SHP77 (cell line): Measurements from ENCODE around the gene CHSY1.

ENCODE experiments used
- DNase-seq, 2 experiments: peaks; one replicate each; lab custom pipeline; 2025; lab: John Stamatoyannopoulos, UW

CHSY1 gene

GRCh38 chr15:101267320-101268104 is 15.7 kb upstream of the CHSY1 start:
- DNase-seq: no peak

DNA sequence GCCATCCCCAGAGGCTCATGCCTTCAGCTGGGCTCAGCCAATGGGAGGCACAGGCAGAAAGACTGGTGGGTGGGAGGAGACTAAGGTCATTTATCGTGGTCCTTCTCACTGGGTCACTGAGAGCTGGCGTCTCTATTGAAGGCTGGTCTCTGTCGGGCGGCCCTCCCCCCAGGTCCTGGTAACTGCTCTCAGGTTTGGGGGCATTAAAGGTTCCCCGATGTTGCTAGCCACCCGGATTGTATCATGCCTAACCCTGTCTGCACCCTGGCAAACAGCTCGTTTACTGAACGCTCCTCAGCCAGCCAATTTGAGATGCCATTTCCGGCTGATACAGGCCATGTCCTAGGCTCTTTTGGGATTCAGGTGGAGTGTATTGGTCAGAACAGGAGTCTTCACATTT is 14.9 kb upstream of the CHSY1 start:
- no peak for DNase-seq

- DNase-seq: no peak
Measured at GRCh38 chr15:101266034-101266433, 14.2 kb upstream of the CHSY1 start.

DNA sequence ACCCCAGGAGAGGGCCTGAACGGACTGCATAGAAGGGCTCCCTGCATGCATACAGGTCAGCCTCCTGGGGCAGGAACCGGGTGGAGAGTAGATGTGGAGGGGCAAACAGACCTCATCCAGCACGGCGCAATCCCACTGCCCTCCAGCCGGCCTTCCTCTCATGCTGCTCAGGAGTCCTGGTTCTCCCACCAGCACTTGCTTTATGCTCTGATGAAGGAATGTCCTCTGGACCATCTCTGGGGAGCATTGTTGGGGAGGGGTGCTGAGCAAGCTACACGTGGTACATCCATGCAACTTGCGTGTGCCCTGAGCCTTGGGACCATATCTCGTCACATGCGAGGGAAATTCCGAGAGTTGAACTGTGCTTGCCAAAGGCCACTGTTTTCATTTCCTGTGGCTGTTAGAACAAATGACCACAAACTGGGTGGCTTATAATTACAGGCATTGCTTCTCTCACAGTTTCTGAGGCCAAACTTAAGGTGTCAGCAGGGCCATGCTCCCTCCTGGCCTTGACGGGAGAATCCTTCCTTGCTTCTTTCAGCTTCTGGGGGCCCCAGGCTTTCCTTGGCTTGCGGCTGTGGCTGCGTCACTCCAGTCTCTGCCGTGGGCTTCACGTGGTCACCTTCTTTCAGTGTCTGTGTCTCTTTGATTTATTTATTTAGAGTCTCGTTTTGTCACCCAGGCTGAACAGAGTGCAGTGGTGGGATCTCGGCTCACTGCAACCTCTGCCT is 13.2 kb upstream of the CHSY1 start:
- no peak for DNase-seq

DNA sequence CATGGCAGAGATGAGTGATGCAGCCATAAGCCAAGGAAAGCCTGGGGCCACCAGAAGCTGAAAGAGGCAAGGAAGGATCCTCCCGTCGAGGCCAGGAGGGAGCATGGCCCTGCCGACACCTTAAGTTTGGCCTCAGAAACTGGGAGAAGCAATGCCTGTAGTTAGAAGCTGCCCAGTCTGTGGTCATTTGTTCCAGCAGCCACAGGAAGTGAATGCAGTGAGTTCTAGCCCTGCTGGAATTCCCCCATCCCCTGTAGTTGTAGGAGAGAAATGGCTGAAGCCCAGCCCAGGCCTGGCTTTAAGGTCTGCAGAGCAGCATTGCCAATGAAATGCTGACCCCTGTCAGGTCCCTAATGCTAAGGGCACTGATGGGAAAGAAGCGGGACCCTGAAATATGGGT is 12.2 kb upstream of the CHSY1 start:
- DNase-seq: no peak

DNA sequence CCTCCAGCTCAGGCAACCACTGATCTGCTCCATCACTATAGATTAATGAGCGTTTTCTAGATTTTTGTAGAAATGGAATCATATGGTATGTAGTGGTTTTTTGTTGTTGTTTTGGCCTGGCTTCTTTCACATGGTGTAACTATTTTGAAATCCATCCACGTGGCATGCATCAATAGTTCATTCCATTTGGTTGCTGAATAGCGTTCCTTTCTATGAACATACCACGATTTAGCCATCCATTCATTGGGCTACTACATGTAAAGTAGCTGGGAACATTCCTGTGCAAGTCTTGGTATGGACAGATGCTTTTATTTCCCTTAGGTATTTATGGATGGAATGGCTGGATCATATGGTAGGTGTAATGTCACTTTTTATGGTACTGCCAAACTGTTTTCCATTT is 10.7 kb upstream of the CHSY1 start:
- no peak for DNase-seq

DNA sequence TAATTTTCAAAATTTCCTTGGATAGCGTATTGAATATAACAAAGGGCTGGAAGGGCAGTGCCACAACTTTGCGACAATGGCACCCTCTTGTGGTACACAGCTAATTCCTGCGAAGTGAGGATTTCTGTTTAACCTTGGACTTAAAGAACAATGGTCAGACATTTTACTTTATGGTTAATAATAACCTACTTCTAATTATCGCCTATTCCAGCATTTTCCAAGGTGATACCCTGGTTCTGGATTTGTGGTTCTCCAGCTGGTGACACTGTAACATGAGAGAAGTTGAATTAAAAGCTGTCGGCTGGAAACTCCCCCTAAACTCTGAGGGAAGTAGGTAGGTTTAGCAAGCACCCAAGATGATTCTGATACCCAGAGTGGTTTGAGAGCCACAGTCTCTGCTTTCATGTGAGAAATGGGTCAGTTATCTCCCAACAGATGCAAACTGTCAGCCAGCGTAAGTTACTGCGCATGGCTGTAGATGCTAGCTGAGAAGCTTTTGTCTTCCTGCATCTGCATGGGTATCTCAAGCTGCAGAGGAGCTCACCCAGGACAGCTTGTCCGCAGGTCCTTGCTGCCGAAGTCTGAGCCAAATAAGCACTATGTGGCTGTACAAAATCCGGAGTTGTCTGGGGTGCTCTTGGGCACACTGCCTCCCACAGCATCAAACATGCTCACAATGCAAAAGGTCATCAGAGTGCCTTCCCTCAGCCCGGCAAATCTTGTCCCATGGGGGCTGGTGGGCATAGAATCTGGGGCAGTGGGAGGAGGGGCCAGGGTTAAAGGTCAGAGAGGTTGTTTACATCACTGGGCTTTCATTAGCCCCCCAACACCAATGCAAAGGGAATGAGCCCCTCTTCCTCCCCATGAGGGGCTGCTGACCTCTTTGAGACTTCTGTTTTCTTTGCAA is 6.6 kb upstream of the CHSY1 start:
- peak; percentile 20 to 37 for DNase-seq

- no peak for DNase-seq
Measured at GRCh38 chr15:101256757-101257156, 4.9 kb upstream of the CHSY1 start.

- no peak for DNase-seq
Measured at GRCh38 chr15:101255615-101256241, 3.9 kb upstream of the CHSY1 start.

DNA sequence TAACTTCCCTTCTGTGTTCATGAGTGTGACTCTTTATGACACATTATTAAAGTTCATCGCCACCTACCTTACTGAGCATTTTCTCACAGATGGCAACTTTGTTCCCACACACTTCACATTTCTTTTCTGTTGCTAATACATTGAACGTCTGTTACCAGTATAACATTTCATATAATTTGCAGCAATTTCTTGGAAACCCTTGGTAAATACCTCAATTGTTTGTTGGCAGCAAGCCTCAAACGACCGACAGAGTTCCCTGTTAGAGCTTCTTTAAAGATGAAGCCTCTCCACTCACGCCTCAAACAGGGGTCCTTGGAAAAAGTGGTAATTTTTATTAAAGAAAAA is 3.2 kb upstream of the CHSY1 start:
- DNase-seq: no peak

DNA sequence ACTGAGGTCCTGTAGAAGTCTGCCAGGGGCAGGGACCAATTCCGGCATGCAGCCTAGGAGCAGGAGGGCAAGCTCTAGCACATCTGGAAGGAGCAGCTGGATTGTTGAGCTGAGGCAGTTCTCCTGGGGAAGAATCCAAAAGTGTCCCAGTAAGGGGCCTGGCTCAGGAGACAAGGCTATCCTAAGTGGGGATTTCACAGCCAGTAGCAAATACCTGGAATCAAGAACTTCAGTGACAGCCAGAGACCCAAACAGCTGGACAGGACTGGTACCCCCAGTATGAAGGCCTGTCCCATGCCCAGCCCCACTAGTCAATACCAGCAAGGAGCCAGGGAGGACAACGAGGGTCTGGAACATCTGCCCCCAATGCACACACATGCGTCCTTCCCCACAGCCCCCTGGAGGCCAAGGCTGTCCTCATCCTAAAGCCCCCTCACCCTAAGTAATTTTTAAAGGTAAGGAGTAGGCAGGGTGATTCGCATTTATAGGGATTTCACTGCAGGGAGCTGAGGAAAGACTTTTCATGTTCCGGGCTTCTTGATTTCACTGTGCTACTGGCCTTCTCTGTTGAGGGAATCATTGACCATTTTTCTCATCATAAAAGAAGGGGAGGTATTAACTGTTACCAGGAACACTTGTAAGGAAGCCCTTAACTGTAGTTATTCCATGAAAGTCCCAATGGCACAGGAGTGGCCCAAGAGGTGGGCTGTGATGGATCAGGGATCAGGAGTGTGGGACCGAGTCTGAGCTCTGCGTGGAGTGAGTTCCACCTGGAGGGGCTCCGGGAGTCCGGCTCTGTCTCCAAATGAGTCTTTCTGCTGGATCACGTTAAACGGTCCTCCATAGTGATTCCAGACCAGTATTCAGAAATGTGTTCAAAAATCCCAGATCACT is 2.6 kb upstream of the CHSY1 start:
- DNase-seq: no peak

DNA sequence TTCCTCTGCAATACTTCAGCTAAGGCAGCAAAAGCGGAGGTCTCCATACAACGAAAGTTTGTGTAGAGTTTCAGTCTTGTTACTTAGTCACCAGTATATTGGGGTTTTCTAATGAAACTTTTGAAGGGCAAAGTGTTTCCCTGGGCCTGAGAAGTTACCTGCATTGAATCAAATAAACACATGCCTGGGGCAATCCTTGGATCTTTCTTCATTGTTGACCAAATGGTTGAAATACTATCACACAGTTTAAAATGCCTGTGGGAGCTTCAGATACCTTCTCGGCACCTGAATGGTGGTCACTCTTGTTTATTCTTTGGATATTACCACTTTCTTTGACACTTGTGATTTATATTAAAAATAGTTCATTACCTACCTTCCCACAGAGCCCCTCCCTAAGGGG is 988 bp upstream of the CHSY1 start:
- DNase-seq: no peak

GRCh38 chr15:101250873-101251829 is 697 bp downstream of the CHSY1 start:
- peak; percentile 25 to 40 for DNase-seq

GRCh38 chr15:101250341-101250831 is 1.5 kb downstream of the CHSY1 start:
- no peak for DNase-seq

DNA sequence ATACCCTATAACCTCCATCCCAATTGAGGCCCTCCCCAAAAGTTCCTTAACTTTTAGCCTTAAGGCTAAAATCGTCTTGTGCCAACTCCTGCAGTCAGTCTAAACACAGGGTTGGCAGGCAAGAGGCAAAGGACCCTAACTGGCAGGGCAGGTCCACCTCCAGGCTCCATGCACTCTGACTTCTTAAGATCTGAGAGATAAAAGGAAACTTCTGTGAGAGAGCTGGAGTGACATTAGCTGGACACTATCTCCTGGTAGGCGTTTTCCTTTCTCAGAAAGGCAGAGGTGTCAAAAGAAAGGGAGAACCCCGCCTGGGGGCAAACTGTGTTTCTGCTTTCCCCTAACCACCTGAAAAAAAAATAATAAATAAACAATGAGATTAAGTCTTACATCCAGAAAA is 3.6 kb downstream of the CHSY1 start:
- no peak for DNase-seq

DNA sequence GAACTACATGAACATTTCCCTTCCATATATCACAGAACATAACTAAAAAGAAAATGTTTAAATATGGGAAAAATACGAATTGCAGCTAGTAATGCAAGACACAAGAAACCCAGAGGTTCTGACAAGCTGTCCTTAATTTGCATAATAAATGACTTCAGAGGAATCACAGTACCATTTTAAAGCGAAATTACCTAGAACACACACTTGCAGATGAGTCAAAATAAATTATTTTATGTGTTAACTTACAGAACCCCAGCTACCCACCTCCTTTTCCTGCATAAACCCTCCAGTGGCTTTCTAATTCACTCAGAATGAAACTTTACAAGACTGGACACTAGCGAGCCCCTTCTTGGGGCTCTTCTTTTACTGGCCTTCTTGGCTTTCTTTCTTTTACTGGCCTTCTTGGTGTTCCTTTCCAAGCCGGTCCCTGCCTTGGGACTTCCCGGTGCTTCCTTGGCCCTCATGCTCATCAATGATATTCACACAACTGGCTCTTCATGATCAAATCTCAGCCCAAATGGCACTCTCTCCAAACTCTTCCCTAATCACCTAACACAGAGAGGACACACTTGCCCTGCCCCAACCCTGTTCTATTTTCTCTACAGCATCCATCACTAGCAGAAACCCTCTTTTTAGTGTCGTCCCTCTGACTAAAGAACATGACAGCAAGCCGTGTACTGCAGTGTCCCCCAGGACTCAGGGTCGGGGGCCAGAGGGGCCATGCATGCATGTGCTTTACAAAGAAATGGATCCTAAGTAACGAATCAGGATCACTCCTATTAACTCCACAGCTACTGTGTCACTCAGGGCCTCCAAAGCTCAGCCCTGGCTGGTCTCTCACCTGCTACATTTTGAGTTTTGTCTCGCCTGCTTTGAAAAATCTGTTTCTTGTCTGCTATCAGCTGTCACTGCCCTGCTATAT is 4.8 kb downstream of the CHSY1 start:
- no peak for DNase-seq

GRCh38 chr15:101246391-101246790 is 5.5 kb downstream of the CHSY1 start:
- no peak for DNase-seq

- no peak for DNase-seq
Measured at GRCh38 chr15:101244889-101245668, 6.8 kb downstream of the CHSY1 start.
